Caco-2 (cell line): ENCODE measurements around the gene PRKAG2. TPM values are rescaled to one million over a fixed set of nuclear protein-coding genes. Genes with fewer than 3 reads are reported as not detected.

Experiments
- BruUV-seq: library from RNA; stranded (reverse); fragments of 400-500 nt; replicated peaks from 2 replicates; lab custom pipeline; 2021; lab: Mats Ljungman, UMichigan
- CTCF ChIA-PET: fragments of 300-600 bp; sonication (Branson Sonifier 250); formaldehyde crosslinking; loops from one replicate; lab custom pipeline; 2022; ENCODE audit warnings: antibody characterized with exemption; lab: Charles Lee
- POLR2A ChIA-PET: fragments of 300-600 bp; sonication (Branson Sonifier 250); formaldehyde crosslinking; loops from one replicate; lab custom pipeline; 2022; ENCODE audit warnings: antibody characterized with exemption; lab: Charles Lee
- DNase-seq, 2 experiments: peaks; one replicate each; pipeline versions ENCODE4 v3.0.0 to v3.0.0-alpha.2; 2020 to 2022
- H3K27me3 ChIP-seq: replicated peaks from 2 replicates; pipeline ENCODE4 v1.6.0; 2011; ENCODE audit warnings: low read length; ENCODE audit not compliant: control insufficient read depth, insufficient read depth
- H3K36me3 ChIP-seq: 2 replicates; pipeline ENCODE4 v1.5.1; 2011; ENCODE audit warnings: low read length; ENCODE audit not compliant: control insufficient read depth, insufficient read depth
- H3K4me1 ChIP-seq: fragments of 250-450 bp; sonication (Bioruptor Pico); 2 replicates; pipeline ENCODE4 v1.5.1; 2020; ENCODE audit warnings: mild to moderate bottlenecking
- H3K4me3 ChIP-seq: 2 replicates; pipeline ENCODE4 v1.5.1; 2011; ENCODE audit warnings: low read depth, mild to moderate bottlenecking, control low read depth, low read length
- H3K9me3 ChIP-seq: fragments of 250-450 bp; sonication (Bioruptor Pico); 2 replicates; pipeline ENCODE4 v1.5.1; 2020; ENCODE audit warnings: mild to moderate bottlenecking, moderate library complexity
- H3K27ac Mint-ChIP-seq: one replicate; pipeline ENCODE4 v1.8.0; 2022; ENCODE audit warnings: mixed read lengths; ENCODE audit not compliant: unreplicated experiment
- H3K27me3 Mint-ChIP-seq: one replicate; pipeline ENCODE4 v1.8.0; 2022; ENCODE audit warnings: mixed read lengths; ENCODE audit not compliant: insufficient read depth, unreplicated experiment
- H3K36me3 Mint-ChIP-seq: one replicate; pipeline ENCODE4 v1.8.0; 2022; ENCODE audit warnings: mild to moderate bottlenecking, mixed read lengths; ENCODE audit not compliant: insufficient read depth, unreplicated experiment
- H3K4me1 Mint-ChIP-seq: one replicate; pipeline ENCODE4 v1.8.0; 2022; ENCODE audit warnings: low read depth, mixed read lengths; ENCODE audit not compliant: unreplicated experiment
- H3K4me3 Mint-ChIP-seq: one replicate; pipeline ENCODE4 v1.8.0; 2022; ENCODE audit warnings: mild to moderate bottlenecking, moderate library complexity, mixed read lengths; ENCODE audit not compliant: unreplicated experiment
- H3K9me3 Mint-ChIP-seq: one replicate; pipeline ENCODE4 v1.8.0; 2022; ENCODE audit warnings: mixed read lengths; ENCODE audit not compliant: unreplicated experiment
- intact Hi-C: fragments of 100-400 bp; cut with micrococcal nuclease; formaldehyde crosslinking; loops from one replicate; pipeline ENCODE4 v1.10.0; 2022; ENCODE audit not compliant: unreplicated experiment
- total RNA-seq: library from RNA; stranded (reverse); gene quantifications from 2 replicates; pipeline ENCODE4 v1.2.3, GENCODE V29; 2022
- TF ChIP-seq, protein P1 (sequence below), 2 experiments: fragments of 200-600 bp in 1 of 2; IDR thresholded peaks; 1 replicate in 1 of 2; 2 replicates in 1 of 2; pipeline versions ENCODE4 v1.5.1 to v1.8.0; 2011 to 2022; ENCODE audit warnings: antibody characterized with exemption in 1 of 2, control low read depth in 1 of 2, inconsistent platforms in 1 of 2, low read depth in 1 of 2, low read length in 1 of 2, mild to moderate bottlenecking in 1 of 2, moderate library complexity in 1 of 2; ENCODE audit not compliant: insufficient read depth in 1 of 2, severe bottlenecking in 1 of 2, unreplicated experiment in 1 of 2

PRKAG2 gene
- total RNA-seq, 1 experiment from 2014 or later, result 15.9 TPM

DNA sequence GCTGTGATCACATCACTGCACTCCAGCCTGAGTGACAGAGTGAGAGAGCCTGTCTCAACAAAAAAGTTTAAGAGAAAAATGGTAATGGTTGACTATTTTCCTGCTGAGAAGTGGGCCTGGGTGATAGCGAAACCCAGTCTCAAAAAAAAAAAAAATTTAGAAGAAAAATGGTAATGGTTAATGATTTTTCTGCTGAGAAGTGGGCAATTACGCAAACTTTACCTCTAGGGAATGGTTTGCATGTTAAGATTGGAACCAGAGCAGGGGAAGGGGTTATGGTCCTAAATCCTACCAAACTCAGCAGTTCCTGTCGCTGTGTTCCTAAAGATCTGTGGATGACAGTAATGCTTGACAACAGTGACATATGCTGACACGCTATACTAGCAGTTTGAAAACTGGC is 226.8 kb downstream of the PRKAG2 start:
- H3K4me3 ChIP-seq, result no peak overlapping the region
- no peaks in the 10 kb centered on the region for H3K4me1 ChIP-seq
- H3K36me3 Mint-ChIP-seq, result no peaks in the 10 kb centered on the region
- H3K27me3 Mint-ChIP-seq, result peaks cover 5% of the 10 kb centered on the region
- 0 out of 2 replicates have a peak, but pooled peaks cover 5% of the 10 kb centered on the region for H3K9me3 ChIP-seq
- POLR2A ChIA-PET, result no interaction called here
- CTCF ChIA-PET, result no interaction called here
- no peaks in the 10 kb centered on the region for H3K36me3 ChIP-seq
- H3K27me3 ChIP-seq, result no peaks in the 10 kb centered on the region
- TF ChIP-seq, protein P1, sequence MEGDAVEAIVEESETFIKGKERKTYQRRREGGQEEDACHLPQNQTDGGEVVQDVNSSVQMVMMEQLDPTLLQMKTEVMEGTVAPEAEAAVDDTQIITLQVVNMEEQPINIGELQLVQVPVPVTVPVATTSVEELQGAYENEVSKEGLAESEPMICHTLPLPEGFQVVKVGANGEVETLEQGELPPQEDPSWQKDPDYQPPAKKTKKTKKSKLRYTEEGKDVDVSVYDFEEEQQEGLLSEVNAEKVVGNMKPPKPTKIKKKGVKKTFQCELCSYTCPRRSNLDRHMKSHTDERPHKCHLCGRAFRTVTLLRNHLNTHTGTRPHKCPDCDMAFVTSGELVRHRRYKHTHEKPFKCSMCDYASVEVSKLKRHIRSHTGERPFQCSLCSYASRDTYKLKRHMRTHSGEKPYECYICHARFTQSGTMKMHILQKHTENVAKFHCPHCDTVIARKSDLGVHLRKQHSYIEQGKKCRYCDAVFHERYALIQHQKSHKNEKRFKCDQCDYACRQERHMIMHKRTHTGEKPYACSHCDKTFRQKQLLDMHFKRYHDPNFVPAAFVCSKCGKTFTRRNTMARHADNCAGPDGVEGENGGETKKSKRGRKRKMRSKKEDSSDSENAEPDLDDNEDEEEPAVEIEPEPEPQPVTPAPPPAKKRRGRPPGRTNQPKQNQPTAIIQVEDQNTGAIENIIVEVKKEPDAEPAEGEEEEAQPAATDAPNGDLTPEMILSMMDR (IDR thresholded peaks at IDR 0.05; ENCODE audit: insufficient read depth in 1 of 2, low read depth in 1 of 2, low read length in 1 of 2, severe bottlenecking in 1 of 2, unreplicated experiment in 1 of 2), result no peak
- BruUV-seq, result no TSS peak
- H3K4me3 Mint-ChIP-seq, result no peak overlapping the region
- no peaks in the 10 kb centered on the region for H3K4me1 Mint-ChIP-seq
- no peaks in the 10 kb centered on the region for H3K9me3 Mint-ChIP-seq
- intact Hi-C loops, result no loop called here
- no peak overlapping the region for H3K27ac Mint-ChIP-seq
- no peak for DNase-seq

DNA sequence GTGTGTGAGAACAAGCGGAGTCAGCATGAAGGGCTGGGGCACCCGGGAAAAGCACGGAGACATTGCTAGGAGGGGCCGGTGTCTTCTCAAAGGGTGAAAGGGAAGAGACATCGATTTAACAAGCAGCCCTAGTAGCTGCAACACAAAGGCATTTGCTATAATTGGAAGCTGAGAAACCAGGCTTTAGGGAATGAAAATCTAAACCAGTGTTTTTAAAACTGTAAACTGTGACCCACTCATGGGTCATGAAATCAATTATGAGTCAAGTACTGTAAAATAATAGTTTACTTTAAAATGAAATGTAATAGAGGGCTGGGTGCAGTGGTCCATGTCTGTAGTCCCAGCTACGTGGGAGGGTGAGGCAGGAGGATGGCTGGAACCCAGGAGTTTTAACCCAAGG is 228.5 kb downstream of the PRKAG2 start:
- TF ChIP-seq, protein P1 (IDR thresholded peaks at IDR 0.05; ENCODE audit: insufficient read depth in 1 of 2, low read depth in 1 of 2, low read length in 1 of 2, severe bottlenecking in 1 of 2, unreplicated experiment in 1 of 2), result no peak
- no peaks in the 10 kb centered on the region for H3K9me3 Mint-ChIP-seq
- Histone ChIP-seq H3K27me3 (no peaks in the 10 kb centered on the region), H3K9me3 (no peaks in the 10 kb centered on the region), H3K4me3 (no peak overlapping the region), H3K4me1 (no peaks in the 10 kb centered on the region), H3K36me3 (no peaks in the 10 kb centered on the region)
- ChIA-PET CTCF (interaction anchor here (0.5 kb wide), 1 partner anchor 333 kb away, joined by 4 read pairs; no protein-coding TSS in a partner anchor), POLR2A (no interaction called here)
- H3K27ac Mint-ChIP-seq, result no peak overlapping the region
- H3K27me3 Mint-ChIP-seq, result peaks cover 7% of the 10 kb centered on the region
- intact Hi-C loops, result no loop called here
- no peaks in the 10 kb centered on the region for H3K36me3 Mint-ChIP-seq
- BruUV-seq, result no TSS peak
- no peaks in the 10 kb centered on the region for H3K4me1 Mint-ChIP-seq
- H3K4me3 Mint-ChIP-seq, result no peak overlapping the region
- DNase-seq, result no peak

DNA sequence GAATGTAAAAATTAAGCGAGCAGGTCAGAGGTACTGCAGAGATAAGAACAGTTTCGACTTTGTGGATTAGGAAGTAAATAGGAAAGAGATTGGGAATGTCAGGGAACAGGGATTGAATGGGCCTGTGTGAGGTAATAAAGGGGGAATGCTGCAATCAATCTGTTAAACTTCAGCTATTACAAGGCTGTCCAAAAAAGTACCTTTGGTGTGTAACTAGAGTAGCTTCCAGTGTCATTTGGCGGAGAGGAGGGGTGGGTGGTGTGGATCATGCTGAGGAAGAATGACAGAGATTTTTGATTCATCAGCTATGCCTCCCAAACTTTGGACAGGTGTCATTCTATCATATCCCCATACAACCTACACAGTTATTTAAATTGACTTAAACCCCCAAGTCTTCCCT is 229.0 kb downstream of the PRKAG2 start:
- Histone ChIP-seq H3K9me3 (no peaks in the 10 kb centered on the region), H3K4me1 (no peaks in the 10 kb centered on the region), H3K27me3 (no peaks in the 10 kb centered on the region), H3K4me3 (no peak overlapping the region), H3K36me3 (no peaks in the 10 kb centered on the region)
- no peak for DNase-seq
- TF ChIP-seq, protein P1 (IDR thresholded peaks at IDR 0.05; ENCODE audit: insufficient read depth in 1 of 2, low read depth in 1 of 2, low read length in 1 of 2, severe bottlenecking in 1 of 2, unreplicated experiment in 1 of 2), result no peak
- H3K27ac Mint-ChIP-seq, result no peak overlapping the region
- peaks cover 7% of the 10 kb centered on the region for H3K27me3 Mint-ChIP-seq
- no TSS peak for BruUV-seq
- ChIA-PET CTCF (no interaction called here), POLR2A (no interaction called here)
- no peaks in the 10 kb centered on the region for H3K4me1 Mint-ChIP-seq
- intact Hi-C loops, result no loop called here
- H3K4me3 Mint-ChIP-seq, result no peak overlapping the region
- no peaks in the 10 kb centered on the region for H3K9me3 Mint-ChIP-seq
- H3K36me3 Mint-ChIP-seq, result no peaks in the 10 kb centered on the region
